Left kidney (tissue), 2 donors: ENCODE results near the gene NFKB2. TPM values are rescaled to one million over a fixed set of nuclear protein-coding genes. Genes with fewer than 3 reads are reported as not detected.

ENCODE experiments used
- DNase-seq: peaks from one replicate; pipeline ENCODE4 v3.0.0-alpha.2; 2013
- polyA plus RNA-seq: library from polyadenylated mRNA; unstranded; fragments of 120-200 nt; gene quantifications from one replicate; pipeline ENCODE4 v1.2.1, GENCODE V29; 2013; ENCODE audit not compliant: insufficient read length

NFKB2 gene
- polyA plus RNA-seq, 1 donor, result 17.2 TPM

DNA sequence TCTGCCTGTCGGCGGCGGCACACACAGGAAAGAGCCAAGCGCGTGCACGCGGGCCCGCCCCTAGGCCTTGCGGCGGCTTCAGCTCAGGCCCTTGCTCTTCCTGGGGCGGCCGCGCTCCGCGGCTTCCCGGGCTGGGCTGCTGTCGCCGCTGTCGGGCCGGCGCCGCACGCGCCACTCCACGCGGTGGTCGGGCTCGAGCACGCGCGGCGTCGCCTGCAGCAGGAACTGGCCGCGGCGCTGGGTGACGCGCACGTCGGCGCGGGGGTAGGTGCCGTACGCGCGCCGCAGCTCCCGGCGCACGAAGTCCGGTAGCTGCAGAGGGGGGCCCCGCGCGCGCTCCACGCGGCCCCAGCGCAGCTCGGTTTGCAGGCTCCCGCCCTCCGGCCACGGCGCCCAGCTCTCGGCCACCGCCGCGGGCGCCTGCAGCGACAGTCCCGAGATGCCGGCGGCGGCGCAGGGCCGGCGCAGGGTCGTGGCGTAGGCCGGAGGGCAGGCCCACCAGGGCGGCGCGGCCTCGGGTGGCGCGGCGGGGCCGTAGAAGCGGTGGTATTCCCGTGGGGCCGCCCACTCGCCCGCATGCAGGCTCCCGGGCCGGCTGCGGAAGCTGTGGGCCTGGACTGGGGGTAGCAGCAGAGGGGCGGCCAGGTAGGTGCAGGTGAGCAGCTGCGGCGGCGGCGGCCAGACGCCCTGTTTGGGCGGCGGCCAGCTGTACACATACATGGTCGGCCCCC, 55.0 kb downstream of the NFKB2 start:
- peak; percentile 71 for DNase-seq

- DNase-seq, result no peak
These were observed 55.8 kb downstream of the NFKB2 start, which contains the start of gene C10orf95 for GRCh38 chr10:102451105-102451969. Gene C10orf95 (minus strand): TSS chr10:102451543. CDS start chr10:102451093, 450 bp downstream.

Other genes with a start within 250 kb of the NFKB2 start
- gene NOLC1, start 243.3 kb upstream of the NFKB2 start, polyA plus RNA-seq, result 93.0 TPM
- 2.9 TPM for gene ELOVL3, start 169.4 kb upstream of the NFKB2 start, polyA plus RNA-seq
- 0.43 TPM for gene PITX3, start 154.2 kb upstream of the NFKB2 start, polyA plus RNA-seq
- 56.6 TPM for gene GBF1, start 150.2 kb upstream of the NFKB2 start, polyA plus RNA-seq
- 9.3 TPM for gene PSD, start 23.1 kb downstream of the NFKB2 start, polyA plus RNA-seq
- gene FBXL15, start 25.1 kb downstream of the NFKB2 start, polyA plus RNA-seq, result 5.6 TPM
- gene CUEDC2, start 36.9 kb downstream of the NFKB2 start, polyA plus RNA-seq, result 75.7 TPM
- 1.5 TPM for gene C10orf95, start 55.8 kb downstream of the NFKB2 start, polyA plus RNA-seq
- 81.0 TPM for gene ACTR1A, start 107.0 kb downstream of the NFKB2 start, polyA plus RNA-seq
- 29.9 TPM for gene SUFU, start 108.3 kb downstream of the NFKB2 start, polyA plus RNA-seq
- gene TRIM8, start 248.8 kb downstream of the NFKB2 start, polyA plus RNA-seq, result 110 TPM